ENCODE data around the gene COL9A3.

Gene COL9A3

DNA sequence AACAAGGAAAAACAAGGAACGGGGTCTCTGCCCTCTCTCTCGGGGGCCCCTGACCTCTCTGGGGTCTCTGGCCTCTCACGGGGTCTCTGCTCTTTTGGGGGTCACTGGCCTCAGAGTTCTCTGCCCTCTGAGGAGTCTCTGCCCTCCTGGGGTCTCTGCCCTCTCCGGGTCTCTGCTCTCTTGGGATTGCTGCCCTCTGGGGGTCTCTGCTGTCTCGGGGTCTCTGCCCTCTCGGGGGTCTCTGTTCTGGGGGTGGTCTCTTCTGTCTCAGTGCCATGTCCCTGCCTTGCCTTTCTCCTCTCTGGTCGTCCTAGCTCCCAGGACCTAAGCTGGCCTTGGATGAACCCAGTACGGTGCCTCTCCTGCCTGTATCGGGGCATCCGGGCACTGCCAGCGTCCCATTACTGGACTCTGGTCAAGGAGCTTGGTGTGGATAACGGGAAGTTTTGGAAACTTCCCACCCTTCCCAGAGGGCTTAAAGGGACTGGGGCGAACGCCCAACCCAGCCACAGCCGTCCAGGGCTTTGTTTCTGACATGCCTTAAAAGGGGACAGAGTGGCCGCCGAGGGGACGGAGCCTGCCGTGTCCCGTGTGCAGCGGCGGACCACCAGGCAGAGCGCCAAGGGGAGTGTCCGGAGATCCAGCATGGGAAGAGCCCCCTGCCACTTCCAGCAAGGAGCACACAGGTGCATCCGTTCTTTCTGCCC is 45.3 kb upstream of the COL9A3 start:
- H3K4me3 ChIP-seq (ENCODE audit: low read length) = no peak overlapping the region
- TF ChIP-seq, protein P1, sequence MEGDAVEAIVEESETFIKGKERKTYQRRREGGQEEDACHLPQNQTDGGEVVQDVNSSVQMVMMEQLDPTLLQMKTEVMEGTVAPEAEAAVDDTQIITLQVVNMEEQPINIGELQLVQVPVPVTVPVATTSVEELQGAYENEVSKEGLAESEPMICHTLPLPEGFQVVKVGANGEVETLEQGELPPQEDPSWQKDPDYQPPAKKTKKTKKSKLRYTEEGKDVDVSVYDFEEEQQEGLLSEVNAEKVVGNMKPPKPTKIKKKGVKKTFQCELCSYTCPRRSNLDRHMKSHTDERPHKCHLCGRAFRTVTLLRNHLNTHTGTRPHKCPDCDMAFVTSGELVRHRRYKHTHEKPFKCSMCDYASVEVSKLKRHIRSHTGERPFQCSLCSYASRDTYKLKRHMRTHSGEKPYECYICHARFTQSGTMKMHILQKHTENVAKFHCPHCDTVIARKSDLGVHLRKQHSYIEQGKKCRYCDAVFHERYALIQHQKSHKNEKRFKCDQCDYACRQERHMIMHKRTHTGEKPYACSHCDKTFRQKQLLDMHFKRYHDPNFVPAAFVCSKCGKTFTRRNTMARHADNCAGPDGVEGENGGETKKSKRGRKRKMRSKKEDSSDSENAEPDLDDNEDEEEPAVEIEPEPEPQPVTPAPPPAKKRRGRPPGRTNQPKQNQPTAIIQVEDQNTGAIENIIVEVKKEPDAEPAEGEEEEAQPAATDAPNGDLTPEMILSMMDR (conservative IDR thresholded peaks at IDR 0.05; ENCODE audit: low read length) = no peak
- DNase-seq (ENCODE audit: low read depth) = no peak

- no peak overlapping the region for H3K4me3 ChIP-seq (ENCODE audit: low read length)
- TF ChIP-seq, protein P1 (conservative IDR thresholded peaks at IDR 0.05; ENCODE audit: low read length) = no peak
- DNase-seq (ENCODE audit: low read depth) = no peak
These were observed 44.7 kb upstream of the COL9A3 start for GRCh38 chr20:62772103-62772611.

- H3K4me3 ChIP-seq (ENCODE audit: low read length) = no peak overlapping the region
- TF ChIP-seq, protein P1 (conservative IDR thresholded peaks at IDR 0.05; ENCODE audit: low read length) = no peak
- DNase-seq (ENCODE audit: low read depth) = no peak
These were observed 44.2 kb upstream of the COL9A3 start for GRCh38 chr20:62772619-62772989.

DNA sequence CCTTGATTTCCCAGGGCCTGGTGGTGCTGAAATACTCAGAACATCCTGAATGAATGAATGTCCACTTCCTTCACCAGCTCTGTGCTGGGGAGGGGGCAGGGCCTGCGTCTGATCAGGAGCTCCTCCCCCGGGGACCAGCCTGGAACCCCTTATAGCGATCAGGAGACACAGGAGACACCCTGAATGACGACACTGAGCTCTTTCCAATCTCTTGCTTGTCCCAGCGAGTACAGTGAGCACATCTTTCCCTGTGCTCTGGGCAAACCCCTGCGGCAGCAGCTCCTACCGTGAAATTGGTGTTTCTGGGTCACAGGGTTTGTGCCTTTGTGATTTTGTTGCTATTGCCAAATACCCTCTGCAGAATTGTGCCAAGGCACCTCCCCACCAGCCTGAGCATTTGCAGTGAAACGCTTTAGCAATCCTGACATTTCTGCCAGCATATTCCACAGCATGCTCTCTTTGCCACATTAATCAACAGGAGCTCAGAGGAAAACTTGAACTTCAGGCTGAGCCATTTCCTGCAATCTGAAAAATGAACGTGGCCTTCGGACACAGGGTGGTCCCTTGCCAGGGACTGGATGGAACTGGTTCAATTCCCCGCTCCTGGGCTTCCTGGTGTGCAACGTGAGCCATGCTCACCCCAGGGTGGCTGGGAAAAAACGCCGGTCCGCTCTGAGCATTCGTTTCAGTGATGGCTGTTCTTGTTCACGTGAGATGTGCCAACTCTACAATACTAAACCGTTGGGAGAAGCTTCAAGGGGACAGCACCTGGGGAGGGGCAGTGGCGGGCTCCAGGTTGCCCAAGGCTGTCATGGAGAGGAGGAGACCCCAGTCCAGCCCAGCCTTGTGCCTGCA is 43.6 kb upstream of the COL9A3 start:
- DNase-seq (ENCODE audit: low read depth) = peak; percentile 80
- TF ChIP-seq, protein P1 (conservative IDR thresholded peaks at IDR 0.05; ENCODE audit: low read length) = no peak
- no peak overlapping the region for H3K4me3 ChIP-seq (ENCODE audit: low read length)

DNA sequence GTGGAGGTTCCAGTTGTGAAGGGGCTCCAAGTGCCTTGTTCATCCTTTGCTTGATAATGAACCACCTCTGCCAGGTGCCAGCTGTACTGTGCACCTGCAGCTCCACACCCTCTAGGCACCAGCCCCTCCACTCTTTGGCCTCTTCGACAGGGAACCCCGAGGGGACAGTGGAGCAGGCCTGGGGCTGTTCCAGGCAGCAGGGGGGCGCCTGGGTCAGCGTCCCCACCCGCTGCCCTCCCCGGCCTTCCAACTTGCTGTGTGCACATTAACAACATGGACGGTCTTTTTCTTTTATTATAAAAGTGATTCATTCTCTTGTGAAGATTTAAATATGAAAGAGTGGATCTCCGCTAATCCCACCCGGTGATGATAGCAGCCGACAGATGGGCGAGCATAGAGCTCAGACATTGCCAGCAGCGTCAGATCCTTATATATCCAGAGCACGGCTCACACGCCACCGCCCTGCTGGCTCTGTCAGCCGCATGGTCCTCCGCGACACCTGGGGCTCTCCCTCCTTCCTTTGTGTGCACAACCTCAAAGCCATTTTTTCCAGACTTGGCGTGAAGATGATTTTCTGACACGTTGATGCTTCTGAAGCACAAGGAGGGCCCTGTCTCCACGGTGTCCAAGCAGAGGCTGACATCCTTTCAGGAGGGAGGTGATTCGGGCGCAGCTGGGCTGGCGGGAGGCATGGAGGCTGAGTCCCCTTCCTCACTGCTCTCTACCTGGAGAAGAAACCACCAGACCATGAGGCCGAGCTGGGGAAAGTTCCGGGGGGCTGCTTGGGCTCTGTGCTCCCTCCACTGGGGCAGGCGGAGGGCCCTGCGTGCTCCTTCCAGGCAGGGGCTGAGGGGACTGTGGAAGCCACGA is 42.8 kb upstream of the COL9A3 start:
- H3K4me3 ChIP-seq (ENCODE audit: low read length) = no peak overlapping the region
- no peak for DNase-seq (ENCODE audit: low read depth)
- TF ChIP-seq, protein P1 (conservative IDR thresholded peaks at IDR 0.05; ENCODE audit: low read length) = no peak

DNA sequence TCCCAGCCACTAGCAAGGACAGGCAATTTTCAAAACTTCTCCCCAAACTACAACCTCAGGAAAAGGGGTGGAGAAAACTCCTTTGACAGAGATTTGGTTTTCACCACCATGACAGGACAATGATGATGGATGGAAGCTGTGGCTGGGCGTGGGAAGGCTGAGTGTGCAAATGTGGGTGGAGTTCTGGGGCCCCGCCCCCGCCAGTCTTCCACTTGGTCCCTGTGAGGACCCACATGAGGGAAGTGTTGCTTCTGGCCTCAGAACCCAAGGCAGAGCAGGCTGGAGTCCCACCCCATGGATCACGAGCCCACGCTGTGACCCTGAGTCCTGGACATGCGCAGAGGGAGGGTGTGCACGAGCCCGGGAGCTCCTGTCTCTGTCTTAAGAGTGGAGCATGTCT is 42.1 kb upstream of the COL9A3 start:
- DNase-seq (ENCODE audit: low read depth) = no peak
- H3K4me3 ChIP-seq (ENCODE audit: low read length) = no peak overlapping the region
- TF ChIP-seq, protein P1 (conservative IDR thresholded peaks at IDR 0.05; ENCODE audit: low read length) = no peak

Measured in AG10803 (cell line).